Neural crest cell (in vitro differentiated cells): ENCODE data around the gene BCL11B. TPM values are rescaled to one million over a fixed set of nuclear protein-coding genes. Genes with fewer than 3 reads are reported as not detected.

ENCODE experiments used
- DNase-seq: peaks from one replicate; pipeline ENCODE4 v3.0.0; 2021; ENCODE audit warnings: low read depth, mixed read lengths, low spot score
- H3K27ac Mint-ChIP-seq: one replicate; pipeline ENCODE4 v1.8.0; 2021; ENCODE audit warnings: mild to moderate bottlenecking, mixed read lengths; ENCODE audit not compliant: unreplicated experiment
- H3K27me3 Mint-ChIP-seq: 2 replicates; pipeline ENCODE4 v1.8.0; 2021; ENCODE audit warnings: low read depth, mild to moderate bottlenecking, mixed read lengths
- H3K36me3 Mint-ChIP-seq: 2 replicates; pipeline ENCODE4 v1.8.0; 2021; ENCODE audit warnings: low read depth, mild to moderate bottlenecking, mixed read lengths
- H3K4me1 Mint-ChIP-seq: 2 replicates; pipeline ENCODE4 v1.8.0; 2021; ENCODE audit warnings: mixed read lengths
- H3K4me3 Mint-ChIP-seq: one replicate; pipeline ENCODE4 v1.8.0; 2021; ENCODE audit warnings: mild to moderate bottlenecking, mixed read lengths
- H3K9me3 Mint-ChIP-seq: 2 replicates; pipeline ENCODE4 v1.8.0; 2021; ENCODE audit warnings: mixed read lengths
- CTCF ChIP-seq: fragments of 200-600 bp; sonication (generic); conservative IDR thresholded peaks from 2 replicates; pipeline ENCODE4 v1.5.0; 2021; ENCODE audit warnings: antibody characterized with exemption, mild to moderate bottlenecking
- total RNA-seq: library from RNA; stranded (reverse); gene quantifications from 2 replicates; pipeline ENCODE4 v1.2.1, GENCODE V29; 2021

The BCL11B gene
- total RNA-seq, 1 donor from 2014 or later, result 0.28 TPM

GRCh38 chr14:99234355-99234754 lies 37.6 kb downstream of the BCL11B start:
- Mint-ChIP-seq H3K4me1 (peaks cover 23% of the 10 kb centered on the region), H3K27ac (no peak overlapping the region), H3K36me3 (no peaks in the 10 kb centered on the region), H3K9me3 (no peaks in the 10 kb centered on the region), H3K27me3 (peaks cover 48% of the 10 kb centered on the region), H3K4me3 (no peak overlapping the region)
- TF ChIP-seq CTCF, result no peak
- no peak for DNase-seq

GRCh38 chr14:99233222-99234035 lies 38.6 kb downstream of the BCL11B start:
- Mint-ChIP-seq H3K36me3 (no peaks in the 10 kb centered on the region), H3K27ac (no peak overlapping the region), H3K9me3 (no peaks in the 10 kb centered on the region), H3K27me3 (peaks cover 45% of the 10 kb centered on the region), H3K4me3 (no peak overlapping the region), H3K4me1 (peaks cover 23% of the 10 kb centered on the region)
- DNase-seq, result no peak
- TF ChIP-seq CTCF, result no peak

GRCh38 chr14:99232714-99233214 lies 39.2 kb downstream of the BCL11B start:
- peaks cover 23% of the 10 kb centered on the region for H3K4me1 Mint-ChIP-seq
- TF ChIP-seq CTCF, result no peak
- no peaks in the 10 kb centered on the region for H3K9me3 Mint-ChIP-seq
- H3K27me3 Mint-ChIP-seq, result peaks cover 45% of the 10 kb centered on the region
- no peak for DNase-seq
- no peak overlapping the region for H3K4me3 Mint-ChIP-seq
- no peaks in the 10 kb centered on the region for H3K36me3 Mint-ChIP-seq
- H3K27ac Mint-ChIP-seq, result no peak overlapping the region

GRCh38 chr14:99231850-99232713 lies 39.9 kb downstream of the BCL11B start:
- H3K27ac Mint-ChIP-seq, result no peak overlapping the region
- H3K4me1 Mint-ChIP-seq, result peaks cover 23% of the 10 kb centered on the region
- DNase-seq, result peak; percentile 25
- peaks cover 44% of the 10 kb centered on the region for H3K27me3 Mint-ChIP-seq
- no peak for TF ChIP-seq CTCF
- peak overlapping the region; percentile 72 for H3K4me3 Mint-ChIP-seq
- no peaks in the 10 kb centered on the region for H3K36me3 Mint-ChIP-seq
- H3K9me3 Mint-ChIP-seq, result no peaks in the 10 kb centered on the region

GRCh38 chr14:99231161-99231849 lies 40.7 kb downstream of the BCL11B start:
- H3K4me1 Mint-ChIP-seq, result peaks cover 23% of the 10 kb centered on the region
- H3K36me3 Mint-ChIP-seq, result no peaks in the 10 kb centered on the region
- H3K9me3 Mint-ChIP-seq, result no peaks in the 10 kb centered on the region
- no peak for TF ChIP-seq CTCF
- DNase-seq, result no peak
- no peak overlapping the region for H3K4me3 Mint-ChIP-seq
- no peak overlapping the region for H3K27ac Mint-ChIP-seq
- peaks cover 48% of the 10 kb centered on the region for H3K27me3 Mint-ChIP-seq
